Dermis microvascular lymphatic vessel endothelial cell (primary cell): Measurements from ENCODE around the gene CACNA1S. TPM values are rescaled to one million over a fixed set of nuclear protein-coding genes. Genes with fewer than 3 reads are reported as not detected.
A peak's percentile ranks its signal among the peaks of the same experiment; 100 is the strongest.

Experiments used
- DNase-seq, 2 donors: peaks; one replicate each; pipeline versions ENCODE4 v3.0.0 to v3.0.0-alpha.2; 2010; ENCODE audit warnings: low read depth in 2 of 2
- total RNA-seq: library from RNA; depleted of rRNA; stranded (reverse); fragments of >200 nt; gene quantifications from 2 replicates; pipeline ENCODE4 v1.2.1, GENCODE V29; 2014

Gene CACNA1S
- total RNA-seq, 1 donor from 2014 or later: not detected

DNA sequence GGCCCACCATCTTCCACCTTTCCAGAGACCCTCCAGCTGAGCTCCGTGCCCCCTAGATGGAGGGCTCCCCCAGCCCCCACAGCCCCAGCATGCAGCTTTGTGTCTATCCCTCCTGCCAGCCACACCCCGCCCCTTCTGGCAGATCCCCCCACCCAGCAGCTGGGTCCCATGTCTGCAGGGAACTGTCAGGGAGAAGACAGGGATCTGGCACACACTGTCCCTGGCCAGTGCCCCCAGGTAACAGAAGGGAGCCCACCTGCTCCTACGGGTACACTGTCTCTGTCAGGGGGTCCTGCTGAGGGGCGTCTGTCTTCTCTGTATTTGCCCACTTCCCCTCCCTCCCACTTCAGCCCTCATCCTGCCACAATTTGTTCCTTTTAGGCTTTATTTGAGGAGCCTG lies 77.6 kb downstream of the CACNA1S start:
- DNase-seq: no peak

GRCh38 chr1:201032408-201032807 lies 79.8 kb downstream of the CACNA1S start:
- no peak for DNase-seq

DNA sequence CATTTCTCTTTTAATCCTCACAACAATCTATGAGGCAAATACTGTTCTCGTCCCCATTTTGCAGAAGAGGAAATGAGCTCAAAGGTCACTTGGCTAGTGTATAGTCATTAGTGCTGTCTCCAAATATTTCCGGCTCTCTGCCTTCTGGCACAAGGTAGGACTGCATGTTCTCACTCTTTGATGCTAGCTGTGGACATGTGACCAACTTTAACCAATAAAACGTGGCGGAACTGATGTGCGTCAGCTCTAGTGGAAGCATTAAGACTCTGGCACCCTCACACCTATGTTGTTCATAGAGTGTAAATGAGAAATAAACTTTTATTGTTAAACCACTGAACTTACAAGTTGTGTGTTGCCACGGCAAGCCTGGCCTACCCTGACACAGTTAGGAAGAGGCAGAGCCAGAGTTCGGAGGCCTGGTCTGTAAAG lies 83.8 kb downstream of the CACNA1S start:
- DNase-seq: peak; percentile 70 to 84

- DNase-seq: peak in 1 of 2 donors; percentile 11
These were observed 85.4 kb downstream of the CACNA1S start for GRCh38 chr1:201026836-201027235.

DNA sequence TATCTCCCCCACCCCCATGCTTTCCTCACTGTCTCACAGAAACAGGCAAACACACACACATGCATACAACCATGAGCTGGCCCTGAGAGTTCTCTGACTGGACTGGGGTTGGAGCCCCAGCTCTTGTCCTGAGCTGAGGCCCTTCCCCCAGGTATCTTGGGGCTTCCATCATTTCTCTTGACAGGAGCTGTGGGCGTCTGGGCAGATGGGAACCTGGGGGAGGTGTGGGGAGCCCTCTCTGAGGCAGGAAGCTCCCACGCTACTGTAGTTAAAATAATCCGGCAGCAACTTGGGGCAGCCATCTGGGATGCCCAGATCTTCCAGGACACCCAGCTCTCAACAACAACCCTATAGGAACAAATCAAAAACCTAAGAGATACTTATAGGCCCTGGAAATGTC lies 86.0 kb downstream of the CACNA1S start:
- DNase-seq: no peak

DNA sequence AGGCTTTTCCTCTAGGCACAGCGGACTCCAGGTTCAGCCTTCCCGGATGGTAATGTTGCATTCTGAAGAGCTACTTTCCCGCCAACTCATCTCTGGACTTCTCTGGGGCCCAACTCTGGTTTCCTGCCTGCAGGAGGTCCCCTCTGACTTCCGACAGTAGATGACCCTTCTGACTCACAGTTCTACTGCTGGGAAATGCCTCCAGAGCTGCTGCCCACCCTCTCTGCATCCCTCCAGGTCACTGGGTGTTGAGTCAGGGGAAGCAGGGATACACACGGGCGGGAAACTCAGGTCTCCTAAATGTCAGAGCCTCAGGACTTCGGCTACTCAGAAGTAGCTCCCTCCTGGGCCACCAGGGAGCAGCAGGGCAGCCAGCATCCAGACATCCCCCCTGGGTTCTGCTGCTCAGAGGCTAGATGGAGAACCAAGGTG lies 86.6 kb downstream of the CACNA1S start:
- DNase-seq: peak; percentile 35 to 78

GRCh38 chr1:201024625-201024998 lies 87.6 kb downstream of the CACNA1S start:
- DNase-seq: no peak

DNA sequence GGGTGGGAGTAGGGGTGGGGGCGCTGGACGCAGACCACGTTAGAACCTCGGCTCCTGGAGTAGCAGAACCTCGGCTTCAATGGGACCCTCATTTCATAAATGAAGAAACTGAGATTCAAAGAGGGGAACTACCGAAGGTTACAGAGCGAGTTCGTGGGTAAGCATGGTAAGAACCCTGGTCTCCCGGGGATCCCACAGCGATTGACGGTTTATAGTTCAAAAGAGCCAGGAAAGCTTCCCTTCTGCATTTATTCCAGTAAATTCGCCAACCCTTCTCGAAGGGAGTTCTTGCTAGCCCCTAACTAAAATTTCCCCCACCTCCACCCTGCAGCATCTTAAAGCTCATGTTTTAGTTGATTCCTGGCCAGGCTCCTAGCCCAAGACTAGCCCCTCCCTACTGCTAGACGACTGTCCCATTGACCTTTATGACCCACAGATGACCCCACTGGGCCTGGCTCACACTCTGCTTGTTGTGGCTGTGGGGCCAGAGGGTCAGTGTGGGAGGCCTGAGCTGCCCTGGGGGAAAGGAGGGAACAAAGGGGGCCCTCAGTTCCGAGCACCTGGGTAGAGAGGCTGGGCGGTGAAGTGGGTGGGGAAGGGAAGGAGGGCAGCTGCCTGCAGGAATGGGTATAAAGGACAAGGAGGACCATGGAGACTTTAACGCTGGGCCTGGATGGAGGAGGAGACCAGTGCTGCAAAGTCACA lies 88.2 kb downstream of the CACNA1S start:
- DNase-seq: no peak

- peak; percentile 22 to 79 for DNase-seq
These were observed 88.7 kb downstream of the CACNA1S start, which contains the start of gene KIF21B for GRCh38 chr1:201023517-201023902. Gene KIF21B, minus strand, starts transcription at chr1:201023714. Its CDS starts 331 bp downstream, at chr1:201023383.

DNA sequence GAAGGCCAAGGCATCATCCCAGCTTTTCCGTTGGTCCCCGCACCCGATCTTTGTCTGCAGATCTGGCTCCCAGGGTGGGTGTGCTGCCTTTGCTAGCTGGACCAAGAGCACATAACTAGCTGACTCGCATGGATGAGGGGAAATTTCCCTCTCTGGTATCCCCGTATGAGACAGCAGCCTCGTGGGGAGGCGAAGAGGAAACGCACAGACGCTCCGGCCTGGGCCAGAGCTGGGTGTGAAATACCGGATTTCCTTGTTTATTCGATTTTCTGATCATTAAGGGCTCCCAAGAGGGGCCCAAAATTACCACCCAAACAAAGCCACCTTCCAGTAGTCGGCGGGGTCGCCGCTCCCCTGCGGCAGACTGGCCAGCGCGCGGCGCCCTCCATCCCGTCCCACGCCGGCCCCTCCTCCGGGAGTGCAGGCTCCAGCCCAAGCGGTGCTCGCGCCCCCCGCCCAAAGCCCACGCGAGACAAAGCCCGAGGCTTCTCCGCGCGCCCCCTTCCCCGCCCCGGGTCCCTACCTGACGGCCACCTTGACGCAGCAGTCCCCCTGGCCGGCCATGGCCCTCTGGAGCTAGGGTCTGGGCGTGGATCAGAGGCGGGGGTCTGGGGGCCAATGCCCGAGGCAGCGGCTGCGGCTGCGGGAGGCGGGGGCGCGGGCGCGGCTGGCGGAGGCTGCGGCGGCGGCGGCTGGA lies 89.3 kb downstream of the CACNA1S start:
- peak in 1 of 2 donors; percentile 33 for DNase-seq

GRCh38 chr1:201022493-201022819 lies 89.8 kb downstream of the CACNA1S start:
- DNase-seq: no peak

DNA sequence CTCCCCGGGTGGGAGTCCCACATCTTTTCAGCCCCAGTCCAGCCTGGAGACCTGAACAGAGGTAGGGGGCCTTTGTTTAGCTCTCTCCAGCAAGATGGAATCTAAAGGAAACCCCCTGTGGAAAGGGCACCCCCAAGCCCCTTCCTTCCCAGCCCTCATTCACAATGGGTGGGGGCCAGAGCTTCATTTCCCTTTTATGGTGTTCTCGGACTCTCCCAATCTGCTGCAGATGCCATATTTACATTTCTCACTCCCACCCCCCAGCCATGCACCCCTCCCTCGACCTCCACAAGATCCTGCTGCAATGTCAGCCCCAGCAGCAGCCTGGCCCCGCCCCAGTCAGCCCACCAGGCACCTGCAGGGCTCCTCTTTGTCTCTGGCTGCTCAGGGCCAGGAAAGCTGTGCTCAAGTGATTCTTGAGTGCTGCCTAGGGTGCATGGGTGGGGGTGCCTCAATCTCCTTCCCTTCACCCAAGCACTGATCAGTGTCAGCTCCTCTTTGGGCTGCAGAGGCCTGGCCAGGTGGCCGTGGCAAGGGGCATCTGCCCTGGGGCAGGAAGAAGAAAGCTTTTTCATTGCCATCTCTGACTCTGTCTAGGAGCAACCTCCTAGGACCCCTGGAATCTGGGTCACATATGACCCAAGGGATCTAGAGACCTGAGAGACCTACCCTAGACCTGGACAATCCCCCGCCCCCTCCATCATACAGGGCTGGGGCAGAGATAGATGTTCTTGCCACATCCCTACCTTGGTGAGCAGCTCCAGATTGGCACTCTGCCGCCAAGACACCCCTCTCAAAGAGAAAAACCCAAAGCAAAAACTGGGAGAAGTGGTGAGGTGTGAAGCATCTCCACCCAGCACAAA lies 90.4 kb downstream of the CACNA1S start:
- no peak for DNase-seq

GRCh38 chr1:201020721-201021629 lies 91.3 kb downstream of the CACNA1S start:
- DNase-seq: peak in 1 of 2 donors; percentile 41

DNA sequence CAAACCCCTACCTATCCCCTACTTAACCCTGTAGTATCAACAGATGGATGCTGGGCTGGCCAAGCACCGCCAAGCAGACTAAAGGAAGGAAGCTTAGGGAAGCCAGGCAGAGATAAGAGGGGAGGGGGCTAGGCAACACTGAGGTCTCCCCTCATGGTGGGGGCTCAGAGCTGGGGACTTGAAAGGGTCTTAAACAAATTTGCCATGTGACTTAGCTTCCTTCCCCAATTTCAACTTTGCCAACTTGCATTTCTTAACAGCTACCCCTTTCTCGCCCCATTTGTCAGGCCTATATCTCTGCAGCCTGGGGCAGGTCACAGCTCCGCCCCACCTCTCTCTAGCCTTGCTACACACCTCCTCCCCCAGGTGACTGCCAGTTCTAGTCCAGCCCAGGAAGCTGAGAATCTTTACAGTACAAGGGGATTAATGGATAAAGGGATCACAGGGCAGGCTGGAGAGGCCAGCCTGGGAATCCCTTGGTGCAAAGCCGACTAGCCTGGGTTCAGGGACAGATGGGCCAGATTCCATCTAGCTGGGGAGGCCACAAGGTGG lies 92.1 kb downstream of the CACNA1S start:
- DNase-seq: no peak

- DNase-seq: no peak
These were observed 92.8 kb downstream of the CACNA1S start for GRCh38 chr1:201019321-201019977.

- DNase-seq: no peak
These were observed 94.4 kb downstream of the CACNA1S start for GRCh38 chr1:201017828-201018163.

DNA sequence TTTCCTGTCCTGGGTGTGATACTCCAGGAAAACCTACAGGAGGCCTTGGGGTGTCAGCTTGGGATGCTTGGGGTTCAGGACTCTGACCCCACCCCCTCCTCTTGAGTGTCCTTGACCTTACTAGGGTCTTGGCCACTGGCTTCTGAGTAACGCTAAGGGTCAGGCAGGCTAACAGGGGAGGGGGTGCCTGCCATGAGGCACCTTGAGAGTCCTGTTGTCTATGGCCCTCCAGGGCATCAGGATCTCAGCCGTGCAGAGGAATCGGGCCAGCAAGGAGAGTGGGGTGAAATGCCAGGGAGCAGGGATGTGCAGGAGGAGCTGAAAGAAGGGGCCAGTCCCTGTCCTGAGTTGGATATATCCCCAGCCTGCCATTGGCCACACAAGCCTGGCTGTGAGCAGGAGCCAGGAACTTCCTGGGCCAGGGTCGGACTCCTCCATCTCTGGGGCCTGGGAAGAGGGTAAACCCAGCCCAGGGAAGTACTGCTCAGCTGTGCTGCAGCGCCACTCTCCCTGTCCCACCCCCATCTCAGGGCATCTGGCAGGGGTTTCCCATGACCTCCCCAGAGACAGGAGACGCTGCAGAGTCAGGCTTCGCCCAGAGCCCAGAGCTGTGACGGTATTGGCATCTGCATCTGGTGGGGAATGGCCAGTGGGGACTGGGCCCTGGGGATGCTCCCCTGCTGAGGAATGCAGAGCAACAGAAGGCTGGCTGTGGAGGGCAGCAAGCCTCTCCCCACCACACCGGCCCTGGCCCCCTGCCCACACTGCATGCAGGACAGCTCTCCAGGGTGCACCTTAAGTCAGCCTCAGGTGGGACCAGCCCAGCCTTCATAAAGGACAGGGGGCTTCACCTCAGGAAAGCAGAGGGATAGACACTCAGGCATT lies 95.0 kb downstream of the CACNA1S start:
- DNase-seq: no peak

GRCh38 chr1:201016211-201016651 lies 96.0 kb downstream of the CACNA1S start:
- peak in 1 of 2 donors; percentile 17 for DNase-seq

- DNase-seq: peak in 1 of 2 donors; percentile 37
These were observed 96.6 kb downstream of the CACNA1S start for GRCh38 chr1:201015551-201016091.
